NCI-H526 (cell line): ENCODE data around the gene NEO1.

Source experiments
- DNase-seq, 2 experiments: peaks; one replicate each; lab custom pipeline; 2025; lab: John Stamatoyannopoulos, UW

The NEO1 gene

GRCh38 chr15:73028831-73029451 lies 23.3 kb upstream of the NEO1 start:
- DNase-seq: no peak

GRCh38 chr15:73030122-73030679 lies 22.1 kb upstream of the NEO1 start:
- no peak for DNase-seq

- no peak for DNase-seq
Observed at GRCh38 chr15:73031648-73032047, 20.6 kb upstream of the NEO1 start.

- no peak for DNase-seq
Observed at GRCh38 chr15:73033611-73034010, 18.7 kb upstream of the NEO1 start.

- no peak for DNase-seq
Observed at GRCh38 chr15:73034221-73034620, 18.0 kb upstream of the NEO1 start.

GRCh38 chr15:73035221-73035620 lies 17.0 kb upstream of the NEO1 start:
- no peak for DNase-seq

GRCh38 chr15:73038220-73038619 lies 14.0 kb upstream of the NEO1 start:
- no peak for DNase-seq

GRCh38 chr15:73046073-73046472 lies 6.2 kb upstream of the NEO1 start:
- DNase-seq: no peak

GRCh38 chr15:73047882-73048281 lies 4.4 kb upstream of the NEO1 start:
- DNase-seq: no peak

GRCh38 chr15:73048624-73049295 lies 3.5 kb upstream of the NEO1 start:
- no peak for DNase-seq

- no peak for DNase-seq
Observed at GRCh38 chr15:73049564-73050215, 2.6 kb upstream of the NEO1 start.

GRCh38 chr15:73050561-73051295 lies 1.5 kb upstream of the NEO1 start:
- DNase-seq: peak in 1 of 2 experiments; percentile 29

GRCh38 chr15:73051391-73051806 lies 864 bp upstream of the NEO1 start:
- DNase-seq: no peak

GRCh38 chr15:73052653-73053397 lies 562 bp downstream of the NEO1 start:
- peak; percentile 75 to 80 for DNase-seq

- DNase-seq: no peak
Observed at GRCh38 chr15:73053398-73053723, 1.1 kb downstream of the NEO1 start.

- no peak for DNase-seq
Observed at GRCh38 chr15:73054417-73054953, 2.2 kb downstream of the NEO1 start.

GRCh38 chr15:73056460-73056859 lies 4.2 kb downstream of the NEO1 start:
- DNase-seq: no peak

GRCh38 chr15:73058437-73058836 lies 6.2 kb downstream of the NEO1 start:
- DNase-seq: no peak

GRCh38 chr15:73065114-73065513 lies 12.9 kb downstream of the NEO1 start:
- no peak for DNase-seq

- DNase-seq: no peak
Observed at GRCh38 chr15:73069109-73069508, 16.8 kb downstream of the NEO1 start.

- DNase-seq: no peak
Observed at GRCh38 chr15:73072894-73073293, 20.6 kb downstream of the NEO1 start.

GRCh38 chr15:73074241-73074640 lies 22.0 kb downstream of the NEO1 start:
- no peak for DNase-seq
